Inflammatory macrophage treated with lipopolysaccharide for 4 hours (primary cell): Measurements from ENCODE around the gene PIEZO1.

ENCODE experiments used
- DNase-seq: peaks from one replicate; pipeline ENCODE4 v3.0.0-alpha.2; 2020

Gene PIEZO1

DNA sequence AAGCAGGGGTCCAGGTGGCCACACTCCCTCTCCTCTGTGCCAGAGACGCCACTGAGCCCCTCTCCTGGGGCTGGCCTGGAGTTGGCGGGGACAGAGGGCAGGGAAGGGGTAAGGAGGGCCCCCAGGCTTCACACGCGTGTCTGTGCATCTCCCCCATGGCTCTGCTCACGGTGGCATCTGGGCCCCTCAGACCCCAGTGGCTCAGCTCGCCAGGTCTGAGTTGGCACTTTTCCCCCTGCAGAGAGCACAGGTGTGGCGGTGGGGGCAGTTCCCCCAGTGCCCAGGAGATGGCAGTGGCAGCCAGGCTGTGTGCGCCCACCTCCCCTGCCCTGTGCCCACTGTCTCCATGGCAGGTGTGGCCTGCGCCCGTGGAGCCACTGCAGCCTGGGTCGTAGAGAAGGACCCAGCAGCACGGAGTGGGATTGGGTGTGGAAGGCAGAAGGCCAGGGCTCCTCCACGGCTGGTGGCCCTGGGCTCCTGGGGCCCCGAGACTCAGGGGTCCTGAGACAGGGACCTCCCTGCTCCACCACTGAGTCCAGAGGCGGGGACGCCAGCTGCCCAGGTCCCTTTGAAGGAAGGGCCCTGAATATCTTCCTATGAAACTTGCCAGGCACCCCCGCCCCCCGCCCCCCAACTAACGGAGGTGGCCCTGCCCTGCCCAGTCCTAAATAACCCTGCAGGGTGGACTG, 31.0 kb upstream of the PIEZO1 start:
- DNase-seq: no peak

DNA sequence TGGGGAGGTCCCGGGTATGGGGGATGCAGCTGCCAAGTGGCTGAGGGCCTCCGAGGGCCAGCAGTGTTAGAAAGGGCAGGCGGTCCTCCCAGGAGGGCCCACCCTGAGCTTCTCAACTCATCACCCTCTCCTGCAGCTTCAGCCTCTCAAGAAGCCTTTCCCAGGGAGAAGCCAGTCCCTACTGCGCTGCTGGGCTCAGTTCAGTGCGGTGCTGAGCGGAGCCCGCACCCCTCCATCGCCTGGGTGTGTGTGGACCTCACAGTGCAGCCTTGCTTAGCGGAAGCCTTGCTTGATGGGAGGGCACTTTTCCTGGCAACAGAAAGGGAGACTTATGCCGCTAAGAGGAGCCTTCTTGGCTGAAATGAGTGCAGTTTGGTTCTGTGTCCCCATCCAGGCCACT, 30.2 kb upstream of the PIEZO1 start:
- DNase-seq: no peak

DNA sequence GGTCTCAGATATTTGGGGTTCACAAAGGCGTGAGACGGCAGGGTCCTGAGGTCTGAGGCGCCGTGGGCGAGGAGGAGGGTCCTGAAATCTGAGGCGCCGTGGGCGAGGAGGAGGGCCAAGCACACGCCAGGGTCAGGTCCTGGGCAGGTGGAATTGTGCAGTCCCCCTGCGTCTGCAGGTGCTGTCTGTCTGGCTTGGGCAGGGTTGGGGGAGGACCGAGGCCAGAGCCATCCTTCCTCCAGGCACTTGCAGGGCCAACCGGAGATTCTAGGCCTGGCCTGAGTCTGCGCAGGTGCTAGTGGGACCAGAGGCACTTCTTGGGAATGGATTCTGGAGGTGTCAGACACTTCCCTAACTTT, 29.1 kb upstream of the PIEZO1 start:
- DNase-seq: no peak

DNA sequence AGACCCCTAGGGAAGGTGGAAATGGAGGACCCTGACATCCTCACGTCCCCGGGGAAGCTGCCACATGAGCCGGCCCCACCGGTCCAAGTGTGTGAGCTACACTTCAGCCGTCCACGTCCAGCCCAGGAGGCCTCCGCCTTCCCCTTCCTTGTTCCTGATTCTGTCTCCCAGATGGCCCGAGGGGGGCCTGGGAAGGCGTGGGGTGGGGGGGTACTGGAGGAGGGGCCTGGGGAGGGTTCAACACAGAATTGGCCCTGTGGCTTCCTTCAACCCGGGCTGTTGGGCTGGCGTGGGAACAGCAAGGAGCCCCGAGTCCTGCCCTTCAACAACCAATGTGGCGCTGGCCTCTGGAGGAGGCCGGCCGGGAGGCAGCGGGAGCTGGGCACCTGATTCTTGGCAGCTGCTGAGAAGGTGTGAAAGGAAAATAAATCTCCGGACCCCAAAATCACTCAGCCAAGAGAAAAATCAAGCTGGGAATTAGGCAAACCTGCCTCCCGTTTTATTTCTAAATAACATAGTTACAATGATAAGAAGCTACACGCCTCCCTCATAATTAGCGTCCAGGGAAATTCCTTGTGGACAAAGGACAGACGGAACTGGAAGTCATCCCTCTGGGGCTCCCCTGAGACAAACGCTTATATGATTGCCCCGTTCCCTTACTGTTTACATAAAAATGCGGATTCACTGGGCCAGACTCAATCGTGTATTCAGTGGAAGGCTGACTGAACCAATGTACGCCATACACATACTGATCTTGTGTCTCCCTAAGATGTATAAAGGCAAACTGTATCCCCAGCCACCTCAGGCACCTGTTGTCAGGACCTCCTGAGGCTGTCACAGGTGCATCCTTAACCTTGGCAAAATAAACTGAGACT, 28.5 kb upstream of the PIEZO1 start:
- no peak for DNase-seq

DNA sequence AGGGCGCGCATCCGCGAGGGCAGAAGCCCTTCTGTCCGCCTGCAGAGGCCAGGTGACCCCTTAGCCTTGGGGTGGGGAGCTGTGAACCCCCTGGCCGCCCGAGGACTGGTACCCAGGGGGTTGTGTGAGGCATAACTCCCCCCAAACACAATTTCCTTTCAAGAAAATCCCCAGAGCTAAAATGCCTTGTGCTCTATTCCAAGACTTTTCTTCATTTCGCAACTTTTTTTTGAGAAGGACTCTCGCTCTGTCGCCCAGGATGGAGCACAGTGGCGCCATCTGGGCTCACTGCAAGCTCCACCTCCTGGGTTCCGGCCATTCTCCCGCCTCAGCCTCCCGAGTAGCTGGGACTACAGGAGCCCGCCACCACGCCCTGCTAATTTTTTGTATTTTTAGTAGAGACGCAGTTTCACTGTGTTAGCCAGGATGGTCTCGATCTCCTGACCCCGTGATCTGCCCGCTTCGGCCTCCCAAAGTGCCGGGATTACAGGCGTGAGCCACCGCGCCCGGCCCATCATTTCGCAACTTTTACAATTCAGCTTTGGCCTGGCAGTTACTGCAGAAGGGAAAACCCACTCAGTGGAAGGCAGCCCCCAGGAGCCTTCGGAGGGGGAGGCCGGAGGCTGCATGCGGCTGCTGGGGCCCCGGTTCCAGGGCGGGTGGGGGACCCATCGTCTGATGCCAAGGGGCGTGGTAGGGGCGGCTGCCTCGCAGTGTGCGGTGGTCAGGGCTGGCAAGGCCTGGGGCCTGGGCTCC, 27.7 kb upstream of the PIEZO1 start:
- peak; percentile 59 for DNase-seq

DNA sequence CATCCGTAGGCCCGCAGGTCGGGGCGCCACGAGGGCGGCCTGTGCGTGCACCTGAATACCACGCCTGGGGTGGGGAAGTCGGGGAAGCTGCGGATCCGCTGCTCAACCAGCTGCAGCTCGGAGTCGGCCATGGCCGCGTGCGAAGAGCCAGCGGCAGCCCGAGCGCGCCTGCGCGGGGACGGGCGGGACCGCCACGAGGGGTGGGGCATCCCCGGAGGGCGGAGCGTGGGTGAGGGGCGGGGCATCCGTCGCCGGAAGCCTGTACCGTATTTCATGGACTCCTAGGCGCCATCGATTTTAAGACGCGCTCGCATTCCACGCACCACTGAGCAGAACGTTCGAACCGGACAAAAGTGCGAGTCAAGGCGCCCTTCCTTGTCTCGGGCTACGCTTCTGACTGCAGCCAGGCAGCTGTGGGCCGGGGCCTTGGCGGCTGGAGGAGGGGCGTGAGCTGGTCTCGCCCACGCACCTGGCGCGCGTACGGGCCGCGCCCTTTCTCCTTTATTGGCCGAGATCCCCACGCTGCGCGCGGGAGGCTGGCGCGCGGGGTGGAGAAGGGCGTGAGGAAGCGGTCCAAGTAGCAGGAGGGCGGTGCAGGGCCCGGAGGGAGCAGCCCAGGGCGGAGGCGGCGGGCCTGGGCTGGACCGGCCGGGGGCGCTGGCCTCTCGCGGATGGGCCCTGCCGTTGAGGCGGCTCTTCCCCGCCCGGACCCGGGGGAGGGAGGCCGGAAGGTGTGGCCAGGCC, 26.9 kb upstream of the PIEZO1 start, which contains the start of gene APRT:
APRT (minus strand) TSS at position 160 of the 744 bp plus-strand sequence; CDS start at position 131, 29 bp downstream.
- peak; percentile 93 for DNase-seq

DNA sequence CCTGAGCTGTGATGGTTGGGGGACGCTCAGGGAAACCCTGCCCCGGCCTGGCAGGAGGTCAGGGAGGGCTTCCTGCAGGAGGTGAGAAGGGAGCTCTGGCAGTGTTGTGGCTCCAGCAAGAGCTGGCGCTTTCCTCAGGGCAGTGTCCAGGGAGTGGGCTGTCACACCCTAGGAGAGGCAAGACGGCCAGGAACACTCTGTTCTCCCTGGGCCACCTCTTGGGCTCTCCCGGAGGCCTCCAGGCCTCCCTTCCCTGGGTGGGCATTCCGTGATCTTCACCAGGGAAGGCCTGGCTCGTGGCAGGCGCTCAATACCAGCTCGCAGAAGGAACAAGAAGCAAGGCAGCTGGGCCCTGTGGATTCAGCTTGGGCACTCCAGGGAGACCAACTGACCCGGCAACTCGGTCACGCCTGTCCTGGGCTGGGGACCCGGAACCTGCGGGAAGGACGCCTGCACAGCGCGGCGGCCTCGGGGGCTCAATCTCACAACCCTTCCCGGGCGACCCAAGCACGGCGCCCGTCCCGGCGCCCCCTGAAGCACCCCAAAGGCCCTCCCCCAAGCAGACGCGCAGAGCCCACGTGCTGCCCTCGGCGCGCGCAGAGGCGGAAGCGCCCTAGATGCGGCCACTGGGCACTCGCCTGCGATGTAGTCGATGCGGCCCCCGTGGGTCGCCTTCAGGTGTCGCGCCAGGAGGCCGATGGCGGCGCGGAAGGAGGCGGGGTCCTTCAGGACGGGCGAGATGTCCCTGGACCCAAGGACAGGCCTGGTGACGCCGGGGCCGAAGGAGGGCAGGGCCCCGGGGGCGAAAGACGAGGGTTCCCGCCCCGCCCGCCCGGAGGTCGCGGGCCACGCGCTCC, 26.1 kb upstream of the PIEZO1 start:
- peak; percentile 76 for DNase-seq

DNA sequence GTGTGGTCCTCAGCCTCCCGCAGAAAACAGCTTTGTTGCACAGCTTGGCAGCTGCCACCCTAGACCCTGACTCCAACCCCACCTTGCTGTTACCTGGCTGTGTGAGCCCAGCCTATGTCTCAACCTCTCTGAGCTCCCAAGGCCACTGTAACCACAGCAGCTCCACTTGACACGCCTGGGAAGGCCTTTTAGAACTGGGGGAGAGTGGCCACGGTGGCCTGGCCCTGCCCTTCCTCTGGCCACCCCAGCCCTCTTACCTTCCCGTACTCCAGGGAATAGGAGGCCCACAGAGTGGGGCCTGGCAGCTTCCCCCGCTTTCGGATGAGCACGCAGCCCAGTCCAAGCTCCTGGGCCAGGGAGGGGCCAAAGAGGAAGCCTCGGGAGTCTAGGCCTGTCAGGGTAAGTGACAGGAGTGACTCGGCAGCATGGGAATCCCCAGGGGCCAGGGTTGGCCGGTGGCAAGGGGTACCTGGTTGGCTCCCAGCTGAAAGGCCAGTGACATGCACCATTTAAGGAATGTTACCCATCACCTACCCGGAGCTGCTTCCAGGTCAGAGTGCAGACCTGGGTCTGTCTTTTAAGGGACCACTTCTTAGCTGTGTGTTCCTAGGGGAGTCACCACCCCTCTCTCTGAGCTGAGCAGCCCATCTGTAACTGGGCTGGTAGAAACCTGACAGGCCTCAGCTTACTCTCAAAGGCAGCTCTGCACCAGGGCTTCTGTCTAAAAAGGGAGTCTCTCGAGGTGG, 25.3 kb upstream of the PIEZO1 start:
- DNase-seq: peak; percentile 68

DNA sequence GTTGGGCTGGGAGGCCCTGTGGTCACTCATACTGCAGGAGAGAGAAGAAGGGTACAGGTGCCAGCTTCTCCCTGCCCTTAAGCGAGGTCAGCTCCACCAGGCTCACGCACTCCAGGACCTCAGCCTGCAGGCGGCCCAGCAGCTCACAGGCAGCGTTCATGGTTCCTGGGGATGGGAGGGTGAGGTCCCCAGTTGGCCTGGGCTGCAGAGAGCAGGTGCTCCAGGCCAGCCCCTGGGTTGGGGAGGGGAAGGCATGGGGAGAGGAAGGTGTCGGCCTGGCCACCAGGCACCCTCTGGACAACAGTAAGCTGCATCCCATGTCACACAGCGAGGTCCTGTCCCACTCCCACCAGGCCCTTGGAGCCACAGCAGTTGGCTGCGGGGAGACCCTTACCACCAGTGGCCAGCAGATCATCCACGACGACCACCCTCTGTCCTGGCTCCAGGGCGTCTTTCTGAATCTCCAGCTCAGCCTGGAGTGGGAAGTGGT, 24.7 kb upstream of the PIEZO1 start:
- no peak for DNase-seq

DNA sequence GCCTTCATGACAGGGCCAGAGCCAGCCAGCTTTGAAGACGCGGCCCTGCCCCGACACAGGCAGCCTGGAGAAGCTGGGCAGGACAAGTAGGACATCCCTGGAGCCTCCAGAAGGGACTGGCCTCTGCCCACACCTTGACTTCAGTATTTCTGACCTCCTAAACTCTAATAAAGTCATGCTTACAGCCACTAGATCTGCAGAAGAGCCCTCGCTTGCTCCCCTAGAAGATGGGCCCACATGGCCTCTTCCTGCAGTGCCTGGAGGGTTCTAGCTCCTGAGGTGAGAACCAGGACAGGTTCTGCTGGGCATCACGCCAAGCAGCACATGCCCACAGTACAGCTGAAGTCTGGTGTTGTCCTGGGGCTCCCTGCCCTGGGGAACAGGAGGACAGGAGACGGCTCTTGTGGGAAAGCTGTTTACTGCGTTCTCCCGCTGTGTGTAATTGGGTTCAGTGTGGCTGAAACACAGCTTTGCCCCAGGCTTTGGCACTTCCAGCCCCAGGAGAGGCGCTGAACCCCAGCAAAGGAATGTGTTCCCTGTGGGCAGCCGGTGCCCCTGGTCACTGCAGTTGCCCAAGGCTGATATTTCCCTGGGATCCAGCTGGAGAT, 24.2 kb upstream of the PIEZO1 start:
- no peak for DNase-seq

DNA sequence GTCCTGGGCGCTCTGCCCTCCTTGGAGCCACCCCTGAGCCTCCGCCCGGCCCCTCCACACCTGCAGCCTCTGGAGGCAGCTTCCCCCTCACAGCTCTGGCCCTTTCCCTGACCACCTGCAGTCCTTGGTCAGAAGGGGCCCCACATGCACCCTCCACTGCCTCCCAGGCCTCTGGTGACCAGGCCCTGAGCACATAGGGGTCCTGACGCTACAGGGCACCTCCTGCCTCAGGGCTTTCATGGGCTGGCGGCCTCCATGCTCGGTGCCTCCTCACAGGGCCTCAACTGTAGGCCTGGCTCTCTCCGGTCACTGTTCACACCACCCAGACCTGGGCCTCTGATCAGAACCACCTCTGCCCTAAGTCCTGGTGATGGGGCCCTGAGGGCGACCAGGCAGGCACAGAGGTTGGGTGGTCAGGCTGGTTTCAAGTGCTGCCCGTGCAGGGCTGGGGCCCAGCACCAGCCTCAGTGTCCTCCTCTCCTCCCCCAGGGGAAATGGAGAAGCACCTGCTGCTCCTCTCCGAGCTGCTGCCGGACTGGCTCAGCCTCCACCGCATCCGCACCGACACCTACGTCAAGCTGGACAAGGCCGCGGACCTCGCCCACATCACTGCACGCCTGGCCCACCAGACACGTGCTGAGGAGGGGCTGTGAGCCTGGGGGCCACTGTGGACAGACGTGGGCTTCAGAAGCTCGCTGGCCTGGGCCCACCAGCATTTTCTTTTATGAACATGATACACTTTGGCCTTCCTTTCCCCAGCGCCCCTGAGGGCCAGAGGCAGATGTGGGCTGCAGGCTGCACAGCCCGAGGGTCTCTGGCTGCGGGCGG, 22.8 kb upstream of the PIEZO1 start:
- no peak for DNase-seq

DNA sequence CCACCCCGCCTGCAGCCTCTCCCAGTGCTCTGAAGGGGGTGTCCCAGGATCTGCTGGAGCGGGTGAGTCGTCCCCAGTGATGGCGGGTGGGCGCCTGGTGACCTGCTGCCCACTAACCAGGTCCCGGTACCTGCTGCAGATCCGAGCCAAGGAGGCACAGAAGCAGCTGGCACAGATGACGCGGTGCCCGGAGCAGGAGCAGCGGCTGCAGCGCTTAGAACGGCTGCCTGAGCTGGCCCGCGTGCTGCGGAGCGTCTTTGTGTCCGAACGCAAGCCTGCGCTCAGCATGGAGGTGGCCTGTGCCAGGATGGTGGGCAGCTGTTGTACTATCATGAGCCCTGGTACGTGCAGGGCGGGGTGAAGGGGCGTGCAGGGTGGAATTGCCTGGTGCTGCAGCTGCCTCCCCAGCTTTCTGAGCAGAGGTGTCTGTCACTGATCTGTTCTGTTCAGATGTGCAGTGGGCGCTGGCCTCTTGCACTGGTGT, 22.2 kb upstream of the PIEZO1 start:
- DNase-seq: no peak

DNA sequence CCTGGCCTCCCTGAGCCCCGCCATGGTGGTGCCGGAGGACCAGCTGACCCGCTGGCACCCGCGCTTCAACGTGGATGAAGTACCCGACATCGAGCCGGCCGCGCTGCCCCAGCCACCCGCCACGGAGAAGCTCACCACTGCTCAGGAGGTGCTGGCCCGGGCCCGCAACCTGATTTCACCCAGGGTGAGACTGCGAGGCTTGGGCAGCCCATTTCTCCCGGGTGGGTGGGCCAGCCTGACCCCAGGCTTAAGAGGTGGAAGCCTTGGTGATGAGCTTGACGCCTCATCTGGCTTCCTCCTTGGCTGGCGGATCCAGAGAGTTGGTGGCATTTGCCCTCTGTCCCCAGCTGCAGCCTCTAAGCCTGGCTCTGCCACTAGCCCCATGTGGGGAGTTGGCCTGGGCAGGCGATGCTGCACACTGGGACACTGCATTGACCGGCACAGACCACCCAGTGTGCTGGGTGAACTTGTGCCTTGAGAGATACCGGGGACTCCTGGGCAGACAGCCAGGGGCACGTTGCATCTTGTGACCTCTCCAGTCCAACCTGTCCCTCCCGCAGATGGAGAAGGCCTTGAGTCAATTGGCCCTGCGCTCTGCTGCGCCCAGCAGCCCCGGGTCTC, 21.6 kb upstream of the PIEZO1 start:
- no peak for DNase-seq

DNA sequence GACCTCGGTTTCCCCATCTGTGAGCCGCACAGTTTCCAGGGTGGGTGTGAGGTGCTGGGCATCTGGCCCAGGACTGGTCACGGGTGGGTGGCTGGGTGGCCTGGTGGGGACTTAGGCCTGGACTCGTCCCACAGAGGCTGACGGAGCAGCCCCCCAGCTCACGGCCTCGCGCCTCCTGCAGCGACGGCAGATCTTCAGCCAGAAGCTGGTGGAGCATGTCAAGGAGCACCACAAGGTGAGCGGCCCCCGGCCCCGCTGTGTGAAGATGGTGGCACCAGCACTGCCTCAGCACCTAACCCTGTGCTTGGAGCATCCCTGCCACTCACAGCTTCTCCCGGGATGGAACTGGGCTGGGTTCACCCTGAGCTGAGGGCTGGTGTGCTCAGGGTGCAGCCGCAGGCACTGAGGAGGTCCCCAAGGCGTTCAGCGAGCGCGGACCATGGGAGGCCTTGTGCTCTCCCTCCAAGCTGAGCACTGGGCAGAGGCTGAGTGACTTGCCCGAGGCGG, 20.9 kb upstream of the PIEZO1 start:
- no peak for DNase-seq

DNA sequence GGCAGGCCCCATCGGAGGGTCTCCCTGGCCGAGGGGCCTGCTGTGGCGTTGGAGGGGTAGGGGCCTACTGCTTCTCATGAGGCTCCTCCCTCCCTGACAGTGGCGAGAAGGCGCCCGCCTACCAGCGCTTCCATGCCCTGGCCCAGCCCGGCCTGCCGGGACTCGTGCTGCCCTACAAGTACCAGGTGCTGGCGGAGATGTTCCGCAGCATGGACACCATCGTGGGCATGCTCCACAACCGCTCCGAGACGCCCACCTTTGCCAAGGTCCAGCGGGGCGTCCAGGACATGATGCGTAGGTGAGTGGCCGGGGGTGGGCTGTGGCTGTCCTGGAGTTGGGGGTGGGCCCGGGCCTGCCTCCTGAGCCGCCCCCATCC, 20.3 kb upstream of the PIEZO1 start:
- no peak for DNase-seq

DNA sequence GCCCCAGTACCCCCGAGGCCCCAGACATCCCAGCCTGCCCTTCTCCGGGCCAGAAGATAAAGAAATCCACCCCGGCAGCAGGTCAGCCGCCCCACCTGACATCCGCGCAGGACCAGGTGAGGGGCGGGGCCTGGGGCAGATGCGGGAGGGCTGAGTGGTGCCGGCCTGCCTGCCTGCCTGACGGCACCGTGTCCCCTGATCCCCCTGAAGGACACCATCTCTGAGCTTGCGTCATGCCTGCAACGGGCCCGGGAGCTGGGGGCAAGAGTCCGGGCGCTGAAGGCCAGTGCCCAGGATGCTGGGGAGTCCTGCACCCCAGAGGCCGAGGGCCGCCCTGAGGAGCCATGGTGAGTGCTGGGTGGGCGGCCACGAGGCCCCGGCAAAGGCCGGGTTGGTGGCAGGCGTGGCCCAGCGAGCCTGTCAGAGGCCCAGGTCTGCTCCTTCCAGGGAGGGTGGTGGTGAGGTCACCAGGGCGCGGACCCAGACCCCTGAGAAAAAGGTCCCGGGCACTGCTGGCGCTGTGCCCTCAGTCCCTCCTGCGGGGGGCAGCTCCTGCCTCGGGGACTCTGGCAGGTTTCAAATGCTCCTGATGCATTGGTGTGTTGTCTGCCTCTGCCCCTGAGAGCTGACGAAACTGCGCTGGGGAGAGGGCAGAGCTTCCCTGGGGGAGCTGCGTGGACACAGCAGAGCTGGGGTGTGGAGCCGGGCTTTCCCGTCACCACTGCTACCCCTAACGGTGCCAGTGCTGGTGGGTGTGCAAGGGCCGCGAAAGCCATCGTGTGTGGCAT, 19.7 kb upstream of the PIEZO1 start:
- DNase-seq: no peak

DNA sequence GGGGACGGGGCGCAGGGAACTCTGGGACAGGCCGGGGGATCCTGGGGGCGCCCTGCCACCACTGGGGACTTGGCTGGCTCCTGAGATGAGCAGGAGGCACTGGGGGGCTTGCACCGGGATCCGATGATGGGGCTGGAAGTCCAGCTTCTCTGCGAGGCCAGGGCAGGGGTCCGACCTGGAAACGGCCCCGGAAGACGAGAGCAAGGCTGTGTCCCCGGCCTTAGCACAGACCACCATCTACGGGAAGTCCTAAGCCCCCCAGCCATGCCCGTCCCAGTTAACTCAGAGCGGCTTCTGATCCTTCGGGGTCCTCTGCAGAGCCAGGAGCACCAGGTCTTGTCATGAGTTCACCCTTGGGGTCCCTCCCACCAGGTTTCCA, 19.1 kb upstream of the PIEZO1 start:
- DNase-seq: no peak
